Activated B cell treated with CpG ODN at 0.5 μM for 24 hours (primary cell): ENCODE results near the gene SCFD1. TPM values are rescaled to one million over a fixed set of nuclear protein-coding genes. Genes with fewer than 3 reads are reported as not detected.

ENCODE experiments used
- ATAC-seq: fragments of 200-7000 bp; cut with Tn5 transposase; one replicate; pipeline ENCODE4 v1.10.0; 2021; ENCODE audit warnings: low read depth, mild to moderate bottlenecking, moderate library complexity
- CTCF ChIA-PET: fragments of 350-600 bp; sonication (Branson Sonifier 250); formaldehyde crosslinking; loops from one replicate; lab custom pipeline; 2021; ENCODE audit warnings: antibody characterized with exemption; lab: Charles Lee
- POLR2A ChIA-PET: fragments of 350-600 bp; sonication (Branson Sonifier 250); formaldehyde crosslinking; loops from one replicate; lab custom pipeline; 2021; ENCODE audit warnings: antibody characterized with exemption; lab: Charles Lee
- DNase-seq: peaks from one replicate; pipeline ENCODE4 v3.0.0; 2022
- H3K27ac Mint-ChIP-seq: one replicate; pipeline ENCODE4 v1.8.0; 2020; ENCODE audit warnings: mixed read lengths
- H3K27me3 Mint-ChIP-seq: one replicate; pipeline ENCODE4 v1.8.0; 2021; ENCODE audit warnings: mixed read lengths
- H3K36me3 Mint-ChIP-seq: one replicate; pipeline ENCODE4 v1.8.0; 2021; ENCODE audit warnings: low read depth, mixed read lengths
- H3K4me1 Mint-ChIP-seq: one replicate; pipeline ENCODE4 v1.8.0; 2021; ENCODE audit warnings: mixed read lengths
- H3K4me3 Mint-ChIP-seq: one replicate; pipeline ENCODE4 v1.8.0; 2020; ENCODE audit warnings: mild to moderate bottlenecking, mixed read lengths
- H3K9me3 Mint-ChIP-seq: one replicate; pipeline ENCODE4 v1.8.0; 2020; ENCODE audit warnings: mixed read lengths
- intact Hi-C: fragments of 100-400 bp; cut with micrococcal nuclease; formaldehyde crosslinking; loops from one replicate; pipeline ENCODE4 v1.15.1; 2024
- total RNA-seq: library from RNA; stranded (reverse); gene quantifications from 2 replicates; pipeline ENCODE4 v1.2.3, GENCODE V29; 2022
- TF ChIP-seq, protein P1 (sequence below): fragments of 200-600 bp; IDR thresholded peaks from one replicate; pipeline ENCODE4 v1.8.0; 2022; ENCODE audit warnings: antibody characterized with exemption, mild to moderate bottlenecking

Gene SCFD1
- total RNA-seq, 1 donor from 2014 or later = 83.6 TPM

DNA sequence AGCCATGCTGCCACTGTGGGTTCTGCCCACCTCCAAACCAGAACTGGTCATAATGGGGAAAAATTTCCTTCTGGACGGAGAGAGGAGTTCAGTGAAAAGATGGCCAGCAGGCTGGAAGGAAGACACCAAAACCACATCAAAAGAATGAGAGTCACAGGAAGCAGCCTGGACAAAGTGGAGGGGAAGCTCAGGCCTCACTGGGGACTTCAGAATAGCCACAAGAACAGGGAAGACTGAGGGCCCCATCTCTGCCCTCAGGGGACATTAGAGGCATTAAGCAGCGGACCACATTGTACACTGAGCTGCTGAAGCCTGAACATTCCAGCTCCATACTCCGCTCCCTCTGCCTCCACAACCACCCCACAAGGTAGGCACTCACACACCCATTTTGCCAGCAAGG lies 132.7 kb downstream of the SCFD1 start:
- no peak for ATAC-seq
- H3K36me3 Mint-ChIP-seq = no peaks in the 10 kb centered on the region
- ChIA-PET POLR2A (no interaction called here), CTCF (no interaction called here)
- no peak overlapping the region for H3K27ac Mint-ChIP-seq
- no peaks in the 10 kb centered on the region for H3K4me1 Mint-ChIP-seq
- intact Hi-C loops = no loop called here
- H3K4me3 Mint-ChIP-seq = no peak overlapping the region
- no peak for DNase-seq
- TF ChIP-seq, protein P1, sequence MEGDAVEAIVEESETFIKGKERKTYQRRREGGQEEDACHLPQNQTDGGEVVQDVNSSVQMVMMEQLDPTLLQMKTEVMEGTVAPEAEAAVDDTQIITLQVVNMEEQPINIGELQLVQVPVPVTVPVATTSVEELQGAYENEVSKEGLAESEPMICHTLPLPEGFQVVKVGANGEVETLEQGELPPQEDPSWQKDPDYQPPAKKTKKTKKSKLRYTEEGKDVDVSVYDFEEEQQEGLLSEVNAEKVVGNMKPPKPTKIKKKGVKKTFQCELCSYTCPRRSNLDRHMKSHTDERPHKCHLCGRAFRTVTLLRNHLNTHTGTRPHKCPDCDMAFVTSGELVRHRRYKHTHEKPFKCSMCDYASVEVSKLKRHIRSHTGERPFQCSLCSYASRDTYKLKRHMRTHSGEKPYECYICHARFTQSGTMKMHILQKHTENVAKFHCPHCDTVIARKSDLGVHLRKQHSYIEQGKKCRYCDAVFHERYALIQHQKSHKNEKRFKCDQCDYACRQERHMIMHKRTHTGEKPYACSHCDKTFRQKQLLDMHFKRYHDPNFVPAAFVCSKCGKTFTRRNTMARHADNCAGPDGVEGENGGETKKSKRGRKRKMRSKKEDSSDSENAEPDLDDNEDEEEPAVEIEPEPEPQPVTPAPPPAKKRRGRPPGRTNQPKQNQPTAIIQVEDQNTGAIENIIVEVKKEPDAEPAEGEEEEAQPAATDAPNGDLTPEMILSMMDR = no peak
- H3K27me3 Mint-ChIP-seq = peaks cover 13% of the 10 kb centered on the region
- H3K9me3 Mint-ChIP-seq = no peaks in the 10 kb centered on the region

GRCh38 chr14:30756594-30756993 lies 134.5 kb downstream of the SCFD1 start:
- DNase-seq = no peak
- no peak for ATAC-seq
- ChIA-PET CTCF (no interaction called here), POLR2A (no interaction called here)
- TF ChIP-seq, protein P1 = no peak
- Mint-ChIP-seq H3K27ac (no peak overlapping the region), H3K27me3 (peaks cover 13% of the 10 kb centered on the region), H3K36me3 (no peaks in the 10 kb centered on the region), H3K4me1 (no peaks in the 10 kb centered on the region), H3K9me3 (peaks cover 2% of the 10 kb centered on the region), H3K4me3 (no peak overlapping the region)
- intact Hi-C loops = no loop called here

DNA sequence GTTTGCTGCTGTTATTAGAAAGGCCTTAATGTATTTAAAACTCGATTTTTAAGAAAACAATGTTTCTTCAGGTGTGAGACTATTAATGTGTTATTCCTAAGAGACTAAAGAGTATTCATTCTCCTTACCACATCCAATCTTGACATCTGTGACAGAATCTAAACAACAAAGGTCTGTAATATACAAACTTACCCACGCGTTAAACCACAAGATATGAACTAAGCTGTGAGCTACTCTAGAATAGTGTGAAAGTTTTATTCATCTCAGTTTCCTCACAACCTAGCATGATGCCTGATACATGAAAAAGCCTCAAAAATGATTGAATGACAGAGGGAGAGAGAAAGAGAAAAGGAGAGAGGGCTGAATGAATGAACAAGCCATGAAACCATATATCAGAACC lies 135.0 kb downstream of the SCFD1 start:
- Mint-ChIP-seq H3K36me3 (no peaks in the 10 kb centered on the region), H3K27ac (no peak overlapping the region), H3K9me3 (peaks cover 4% of the 10 kb centered on the region), H3K4me1 (no peaks in the 10 kb centered on the region), H3K27me3 (peaks cover 10% of the 10 kb centered on the region), H3K4me3 (no peak overlapping the region)
- TF ChIP-seq, protein P1 = no peak
- CTCF ChIA-PET = no interaction called here
- intact Hi-C loops = no loop called here
- POLR2A ChIA-PET = no interaction called here
- no peak for DNase-seq
- no peak for ATAC-seq

DNA sequence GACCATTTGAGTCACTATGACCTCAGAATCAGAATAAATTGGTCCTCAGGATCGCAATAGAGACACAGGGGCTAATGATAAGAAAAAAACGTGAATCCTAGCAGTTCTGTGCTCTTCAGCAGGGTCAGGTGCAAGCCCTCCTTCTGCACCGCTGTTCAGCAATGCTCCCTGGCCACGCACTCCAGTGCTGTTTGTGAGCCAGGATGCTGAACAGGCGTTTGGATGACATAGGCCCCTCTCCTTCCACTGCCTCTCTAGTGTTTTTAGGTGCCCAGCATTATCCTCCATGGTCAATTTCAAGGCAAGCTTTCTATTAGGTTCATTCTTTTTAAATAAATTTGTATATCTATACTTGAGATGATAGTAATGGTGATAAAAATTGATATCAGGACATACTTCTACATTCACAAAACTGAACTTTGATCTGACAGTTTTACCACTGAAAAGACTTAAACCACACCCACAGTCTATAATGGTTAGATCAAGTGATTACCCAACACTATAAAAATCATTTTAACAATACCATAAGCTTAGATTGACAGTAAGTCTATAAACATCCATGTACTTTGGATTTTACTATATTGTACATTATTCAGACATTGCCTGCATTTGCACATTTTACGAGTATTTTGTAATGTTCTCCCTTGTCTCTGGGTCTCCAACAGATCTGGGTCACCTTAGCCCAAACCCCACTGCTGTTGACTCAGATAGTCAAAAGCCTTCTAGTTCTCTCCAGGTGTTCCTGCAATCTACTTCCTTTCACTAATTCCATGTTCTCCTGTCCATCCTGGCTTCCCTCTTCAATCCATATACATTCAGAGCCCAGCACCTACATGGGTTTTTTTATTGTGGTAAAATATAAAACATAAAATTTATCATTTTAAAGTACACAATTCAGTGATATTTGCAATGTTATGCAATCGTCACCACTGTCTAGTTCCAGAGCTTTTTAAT lies 137.3 kb downstream of the SCFD1 start:
- Mint-ChIP-seq H3K27me3 (peaks cover 11% of the 10 kb centered on the region), H3K36me3 (peaks cover 4% of the 10 kb centered on the region), H3K4me1 (no peaks in the 10 kb centered on the region), H3K4me3 (no peak overlapping the region), H3K9me3 (peaks cover 16% of the 10 kb centered on the region), H3K27ac (no peak overlapping the region)
- CTCF ChIA-PET = no interaction called here
- TF ChIP-seq, protein P1 = no peak
- POLR2A ChIA-PET = no interaction called here
- no peak for ATAC-seq
- no peak for DNase-seq
- intact Hi-C loops = no loop called here

DNA sequence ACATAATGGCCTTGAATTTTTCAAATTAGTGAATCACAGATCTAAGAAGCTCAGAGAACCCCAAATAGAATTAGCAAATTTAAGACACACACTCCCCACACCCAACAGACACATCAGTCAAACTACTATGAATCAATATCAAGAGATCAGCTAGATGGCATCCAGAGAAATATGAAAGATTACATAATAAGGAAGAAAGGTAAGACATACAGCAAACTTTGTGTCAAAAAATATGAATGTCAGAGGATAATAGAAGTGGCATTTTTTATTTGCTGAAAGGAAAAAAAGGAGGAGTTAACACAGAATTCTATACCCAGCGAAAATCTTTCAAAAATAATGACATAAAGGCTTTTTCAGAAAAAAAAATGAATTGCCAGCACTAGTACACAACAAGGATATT lies 141.8 kb downstream of the SCFD1 start:
- TF ChIP-seq, protein P1 = no peak
- no peak for ATAC-seq
- Mint-ChIP-seq H3K9me3 (peaks cover 20% of the 10 kb centered on the region), H3K27me3 (peaks cover 7% of the 10 kb centered on the region), H3K4me1 (no peaks in the 10 kb centered on the region), H3K27ac (no peak overlapping the region), H3K36me3 (peaks cover 4% of the 10 kb centered on the region), H3K4me3 (no peak overlapping the region)
- POLR2A ChIA-PET = no interaction called here
- intact Hi-C loops = no loop called here
- no peak for DNase-seq
- CTCF ChIA-PET = no interaction called here
